GM21447 (cell line): ENCODE data around the gene RFNG.
A peak's percentile ranks its signal among the peaks of the same experiment; 100 is the strongest.

Experiments used
- ATAC-seq: cut with Tn5 transposase; IDR thresholded peaks from one replicate; pipeline ENCODE4 v1.9.1; 2021; ENCODE audit not compliant: unreplicated experiment

The RFNG gene

DNA sequence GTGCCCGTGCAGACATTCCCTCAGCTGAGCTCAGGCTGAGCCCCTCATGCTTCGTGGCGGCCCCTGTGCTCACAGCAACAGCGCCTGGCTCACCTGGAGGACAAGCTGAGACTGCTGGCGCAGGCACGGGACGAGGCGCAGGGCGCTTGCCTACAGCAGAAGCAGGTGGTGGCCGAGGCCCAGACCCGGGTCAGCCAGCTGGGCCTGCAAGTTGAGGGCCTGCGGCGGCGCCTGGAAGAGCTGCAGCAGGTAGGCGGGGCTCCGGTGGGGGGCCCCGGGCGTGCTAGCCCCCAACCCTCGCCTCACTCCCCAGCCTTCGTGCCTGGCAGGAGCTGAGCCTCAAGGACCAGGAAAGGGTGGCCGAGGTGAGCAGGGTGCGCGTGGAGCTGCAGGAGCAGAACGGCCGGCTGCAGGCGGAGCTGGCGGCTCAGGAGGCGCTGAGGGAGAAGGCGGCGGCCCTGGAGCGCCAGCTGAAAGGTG lies 21.6 kb downstream of the RFNG start:
- ATAC-seq = no peak

DNA sequence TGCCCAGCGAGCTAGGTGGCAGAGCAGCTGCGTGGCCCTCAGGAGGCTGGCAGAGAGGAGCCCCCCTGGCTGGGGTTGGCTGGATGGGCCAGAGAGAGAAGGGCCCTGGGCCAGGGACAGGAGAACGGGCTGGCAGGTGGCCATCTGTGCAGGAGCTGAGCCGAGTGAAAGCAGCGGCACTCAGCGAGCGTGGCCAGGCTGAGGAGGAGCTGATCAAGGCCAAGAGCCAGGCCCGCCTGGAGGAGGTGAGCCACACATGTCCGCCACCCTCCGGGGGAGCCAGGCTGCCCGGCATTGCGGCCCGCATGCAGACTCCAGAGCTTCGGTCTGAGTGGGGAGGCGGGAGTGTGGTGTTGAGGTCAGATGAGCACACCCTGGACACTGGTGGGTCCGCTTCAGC lies 22.2 kb downstream of the RFNG start:
- ATAC-seq = no peak

DNA sequence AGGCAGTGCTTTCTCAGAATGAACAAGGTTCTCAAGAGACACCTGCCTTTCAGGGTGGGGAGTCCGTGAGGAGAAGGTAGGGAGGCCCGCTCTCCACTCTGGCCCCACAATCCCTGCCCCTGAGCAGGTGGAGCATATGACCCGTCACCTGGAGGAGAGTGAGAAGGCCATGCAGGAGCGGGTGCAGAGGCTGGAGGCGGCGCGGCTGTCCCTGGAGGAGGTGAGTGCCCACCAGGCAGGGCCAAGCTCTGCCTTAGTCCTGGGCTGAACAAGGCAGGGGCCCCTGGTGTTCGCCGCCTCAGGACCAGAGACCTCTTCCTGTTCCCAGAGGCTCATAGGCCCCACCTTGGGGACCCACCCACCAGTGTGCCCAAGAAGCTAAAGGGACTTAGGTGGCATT lies 22.6 kb downstream of the RFNG start:
- no peak for ATAC-seq

DNA sequence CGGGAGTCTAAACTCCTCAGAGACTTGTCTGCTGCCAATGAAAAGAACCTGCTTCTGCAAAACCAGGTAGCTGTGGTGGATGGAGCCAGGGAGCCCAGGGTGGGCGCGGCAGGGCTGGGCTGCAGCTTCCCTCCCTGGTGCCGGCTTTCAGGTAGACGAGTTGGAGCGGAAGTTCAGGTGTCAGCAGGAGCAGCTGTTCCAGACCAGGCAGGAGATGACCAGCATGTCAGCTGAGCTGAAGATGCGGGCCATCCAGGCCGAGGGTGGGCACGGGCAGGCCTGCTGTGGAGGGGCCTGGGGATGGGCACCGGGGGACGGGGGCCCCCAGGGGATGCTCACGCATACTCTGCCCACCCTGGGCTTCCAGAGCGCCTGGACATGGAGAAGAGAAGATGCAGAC lies 23.4 kb downstream of the RFNG start:
- ATAC-seq = no peak

DNA sequence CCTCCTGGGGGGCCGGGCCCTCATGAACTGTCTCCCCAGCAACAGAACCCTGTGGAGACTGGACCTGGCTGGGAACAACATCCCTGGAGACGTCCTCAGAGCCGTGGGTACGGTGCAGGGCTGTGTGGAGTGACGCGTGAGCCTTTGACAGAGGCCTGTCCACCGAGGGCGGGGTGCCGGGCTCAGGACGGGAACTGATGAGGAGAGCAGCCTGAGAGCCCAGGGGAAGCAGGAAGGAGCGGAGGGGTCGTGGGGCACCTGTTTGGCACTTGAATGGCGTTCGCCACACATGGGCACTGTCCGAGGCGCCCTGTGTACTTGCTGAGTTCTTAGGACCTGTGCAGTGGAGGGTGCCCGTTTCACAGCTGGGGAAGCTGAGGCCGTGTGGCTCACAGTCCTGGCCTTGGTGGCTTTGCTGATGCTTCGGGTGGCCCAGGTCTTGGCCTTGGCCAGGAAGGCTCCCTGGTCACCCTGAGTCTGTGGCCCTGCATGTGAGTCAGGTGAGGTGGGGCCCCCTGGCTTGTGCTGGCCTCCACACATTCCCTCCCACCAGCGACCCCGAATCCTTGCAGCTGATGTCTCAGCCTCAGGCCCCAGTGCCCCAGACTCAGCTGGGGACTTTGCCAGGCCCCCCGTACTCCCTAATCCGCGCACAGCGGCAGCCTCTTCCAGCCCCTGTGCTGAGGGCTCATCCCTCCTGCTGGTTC lies 26.1 kb downstream of the RFNG start:
- no peak for ATAC-seq

DNA sequence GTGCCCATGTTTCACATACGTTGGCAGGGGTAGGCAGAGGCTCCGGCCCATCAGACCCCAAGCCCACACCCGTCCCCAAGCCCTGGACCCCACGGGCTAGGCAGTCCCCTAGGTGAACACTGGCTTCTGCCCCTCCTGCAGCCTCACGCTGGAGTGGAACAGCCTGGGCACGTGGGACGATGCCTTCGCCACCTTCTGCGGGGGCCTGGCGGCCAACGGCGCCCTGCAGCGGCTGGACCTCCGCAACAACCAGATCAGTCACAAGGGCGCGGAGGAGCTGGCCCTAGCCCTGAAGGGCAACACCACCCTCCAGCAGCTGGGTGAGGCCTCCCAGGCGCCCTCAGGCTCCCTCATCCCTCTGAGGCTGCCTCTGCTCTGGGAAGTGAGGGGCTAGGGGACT lies 26.8 kb downstream of the RFNG start:
- no peak for ATAC-seq

DNA sequence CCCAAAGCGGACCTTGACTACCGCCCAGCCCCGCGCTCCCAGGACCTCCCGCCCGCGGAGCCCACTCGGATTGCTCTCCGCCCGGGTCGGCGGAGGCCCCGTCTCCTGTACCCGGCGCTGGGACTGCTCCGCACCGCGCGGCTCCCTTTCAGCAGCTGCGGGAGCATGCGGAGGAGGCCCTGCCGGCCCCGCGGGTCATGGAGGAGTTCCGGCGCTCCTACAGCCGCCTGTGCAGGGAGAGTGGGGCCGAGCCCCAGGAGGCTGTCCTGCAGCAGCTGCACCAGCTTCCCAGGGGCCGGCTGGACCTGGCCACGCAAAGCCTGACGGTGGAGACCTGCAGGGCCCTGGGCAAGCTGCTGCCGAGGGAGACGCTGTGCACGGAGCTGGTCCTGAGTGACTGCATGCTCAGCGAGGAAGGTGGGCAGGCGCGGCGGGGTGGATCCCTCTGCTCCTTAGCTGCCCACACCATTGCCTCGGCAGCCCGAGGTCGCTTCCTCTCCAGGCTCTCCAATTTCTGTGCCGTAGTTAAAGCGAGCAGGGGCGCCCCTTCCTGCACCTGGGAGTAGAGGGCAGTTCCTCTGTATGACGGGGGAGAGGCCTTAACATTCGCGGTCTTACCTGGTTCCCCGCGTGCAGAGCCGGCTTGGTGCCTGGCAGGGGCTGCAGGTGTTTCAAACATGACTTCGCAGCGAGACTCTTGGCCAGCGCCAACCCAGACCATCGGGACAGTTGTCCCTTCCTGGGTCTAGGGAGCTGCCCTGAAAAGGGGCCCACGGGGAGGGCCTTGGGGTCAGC lies 28.0 kb downstream of the RFNG start:
- peak; percentile 6 for ATAC-seq

DNA sequence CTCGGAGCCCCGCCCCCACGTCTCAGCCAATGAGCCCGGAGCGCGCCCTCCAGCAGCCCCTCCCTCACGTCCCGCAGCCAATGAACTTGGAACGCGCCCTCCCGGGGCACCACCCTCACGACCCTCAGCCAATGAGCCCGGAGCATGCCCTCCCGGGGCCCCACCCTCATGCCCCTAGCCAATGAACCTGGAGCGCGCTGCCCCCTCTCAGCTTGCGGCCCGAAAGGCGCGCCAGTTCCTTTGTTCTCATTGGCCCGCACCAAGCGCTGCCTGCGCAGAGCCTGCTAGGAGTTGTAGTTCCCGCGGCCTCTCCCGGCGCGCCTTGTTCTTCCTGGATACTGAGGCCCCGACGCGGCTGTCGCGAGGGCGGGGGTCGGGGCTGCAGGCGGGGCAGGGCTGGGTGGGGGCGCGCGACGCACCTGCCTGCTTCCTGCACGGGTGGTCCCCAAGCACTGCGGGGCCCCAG lies 28.6 kb downstream of the RFNG start, which contains the start of gene LRRC45:
Gene LRRC45 (plus strand): TSS at position 325 of the 466 bp plus-strand sequence. CDS start 339 bp downstream, outside the sequence.
- ATAC-seq = peak; percentile 82

DNA sequence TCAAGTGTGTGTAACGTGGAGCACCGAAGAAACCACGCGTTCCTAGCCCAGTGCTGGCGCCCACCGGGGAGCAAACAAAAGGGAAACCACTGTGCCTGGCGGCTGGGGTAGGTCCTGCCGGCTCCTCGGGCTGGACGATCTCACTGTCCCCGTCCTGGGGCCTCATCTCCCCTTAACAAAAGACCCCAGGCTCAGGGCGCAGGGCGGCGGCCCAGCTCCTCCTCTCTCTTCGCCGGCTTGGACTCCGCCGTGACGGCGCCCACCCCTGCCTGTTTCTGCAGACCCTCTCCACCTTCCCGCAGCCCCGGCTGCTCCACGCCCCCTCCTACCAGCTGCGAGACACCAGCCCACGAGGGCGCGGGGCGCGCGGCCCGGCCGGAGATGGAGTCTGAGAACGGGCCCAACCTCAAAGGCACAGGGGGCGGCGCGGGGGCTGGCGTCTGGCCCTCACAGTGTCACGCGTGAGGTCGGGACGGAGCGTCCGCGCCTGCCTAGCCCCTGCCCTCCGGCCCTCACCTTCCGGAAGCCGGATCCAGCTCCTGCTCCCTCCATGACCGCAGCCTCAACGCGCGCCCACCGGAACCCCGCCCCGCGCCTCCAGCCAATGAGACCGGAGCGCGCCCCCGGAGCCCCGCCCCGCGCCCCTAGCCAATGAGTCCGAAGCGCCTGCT lies 29.2 kb downstream of the RFNG start, which contains the start of gene CENPX:
Gene CENPX (minus strand): TSS at position 569 of the 671 bp plus-strand sequence. CDS start 17 bp downstream, at position 552.
- no peak for ATAC-seq

DNA sequence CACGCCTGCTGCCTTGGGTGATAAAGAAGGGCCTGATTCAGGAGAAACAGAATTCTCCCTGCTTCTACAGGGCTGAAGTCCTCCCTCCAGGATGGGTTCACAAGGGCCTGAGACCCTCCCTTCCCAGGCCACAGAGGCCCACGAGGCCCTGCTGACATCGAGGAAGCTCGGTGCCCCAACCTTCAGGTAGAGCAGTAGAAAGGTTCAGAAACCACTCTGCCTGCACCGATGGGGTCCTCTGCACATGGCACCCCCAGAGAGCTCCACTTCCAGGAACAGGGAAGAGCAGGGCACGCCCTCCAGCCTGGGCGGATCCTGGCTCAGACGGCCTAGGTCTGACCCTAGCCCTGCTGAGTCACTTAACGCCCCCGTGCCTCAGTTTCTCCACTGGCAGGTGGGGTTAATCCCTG lies 29.7 kb downstream of the RFNG start:
- no peak for ATAC-seq

DNA sequence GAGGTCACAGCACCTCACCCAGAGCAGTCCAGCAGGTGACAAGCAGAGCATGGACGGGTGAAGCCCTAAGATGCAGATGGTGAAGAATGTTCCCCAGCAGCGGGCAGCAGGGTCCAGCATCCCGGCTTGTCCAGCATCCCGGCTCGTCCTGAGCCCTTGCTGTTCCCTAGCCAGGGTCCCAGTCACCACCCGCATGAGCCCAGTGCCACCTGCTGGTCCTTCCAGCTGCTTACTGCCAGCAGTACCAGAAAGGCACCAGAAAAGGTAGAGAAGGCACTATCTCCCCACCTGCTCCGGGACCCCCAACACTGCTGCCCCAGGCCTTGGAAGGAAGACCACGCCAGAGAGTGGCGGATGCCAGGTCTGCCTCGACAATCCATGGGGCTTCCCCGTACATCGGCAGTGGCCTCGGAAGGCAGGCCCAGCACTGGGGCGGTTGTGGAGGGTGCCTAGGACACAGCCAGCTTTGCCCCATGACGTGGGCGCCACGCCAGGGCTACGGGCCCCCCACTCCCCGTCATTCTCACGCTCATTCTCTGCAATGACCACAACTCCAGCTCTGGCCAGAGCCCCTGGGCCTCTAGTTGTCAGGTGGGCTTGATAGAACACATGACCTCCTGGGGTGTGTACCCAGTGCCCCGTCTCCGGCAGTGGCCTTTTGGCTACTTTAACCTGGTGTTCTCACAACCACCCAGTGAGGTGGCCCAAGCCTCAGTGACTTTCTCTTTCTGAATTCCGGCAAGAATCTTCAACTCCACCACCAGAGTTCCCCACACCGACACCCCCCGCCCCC lies 30.3 kb downstream of the RFNG start:
- no peak for ATAC-seq

DNA sequence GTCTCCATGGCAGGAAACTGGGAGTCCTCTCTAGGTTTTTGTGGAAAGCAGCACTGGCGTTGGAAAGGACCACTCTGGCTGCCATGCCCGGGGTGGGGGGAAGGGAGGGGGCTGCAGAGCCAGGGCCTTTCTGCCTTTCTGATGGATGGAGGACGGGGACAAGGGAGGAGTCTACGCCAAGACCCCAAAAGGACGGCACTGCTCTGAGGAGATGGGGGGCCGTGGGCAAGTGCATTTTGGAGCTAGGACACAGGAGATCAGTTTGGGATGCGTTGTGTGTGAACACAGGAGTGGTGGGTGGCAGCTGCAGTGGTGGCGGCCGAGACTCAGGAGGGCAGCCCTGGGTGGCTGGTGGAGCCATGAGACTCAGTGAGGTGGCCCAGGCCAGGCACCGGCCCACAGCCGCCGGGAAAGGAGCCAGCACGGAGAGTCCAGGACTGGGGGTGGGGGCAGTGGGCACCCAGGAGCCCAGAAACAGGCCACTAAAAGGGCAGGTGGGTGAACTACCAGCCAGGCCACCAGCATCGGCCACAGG lies 31.0 kb downstream of the RFNG start:
- no peak for ATAC-seq

DNA sequence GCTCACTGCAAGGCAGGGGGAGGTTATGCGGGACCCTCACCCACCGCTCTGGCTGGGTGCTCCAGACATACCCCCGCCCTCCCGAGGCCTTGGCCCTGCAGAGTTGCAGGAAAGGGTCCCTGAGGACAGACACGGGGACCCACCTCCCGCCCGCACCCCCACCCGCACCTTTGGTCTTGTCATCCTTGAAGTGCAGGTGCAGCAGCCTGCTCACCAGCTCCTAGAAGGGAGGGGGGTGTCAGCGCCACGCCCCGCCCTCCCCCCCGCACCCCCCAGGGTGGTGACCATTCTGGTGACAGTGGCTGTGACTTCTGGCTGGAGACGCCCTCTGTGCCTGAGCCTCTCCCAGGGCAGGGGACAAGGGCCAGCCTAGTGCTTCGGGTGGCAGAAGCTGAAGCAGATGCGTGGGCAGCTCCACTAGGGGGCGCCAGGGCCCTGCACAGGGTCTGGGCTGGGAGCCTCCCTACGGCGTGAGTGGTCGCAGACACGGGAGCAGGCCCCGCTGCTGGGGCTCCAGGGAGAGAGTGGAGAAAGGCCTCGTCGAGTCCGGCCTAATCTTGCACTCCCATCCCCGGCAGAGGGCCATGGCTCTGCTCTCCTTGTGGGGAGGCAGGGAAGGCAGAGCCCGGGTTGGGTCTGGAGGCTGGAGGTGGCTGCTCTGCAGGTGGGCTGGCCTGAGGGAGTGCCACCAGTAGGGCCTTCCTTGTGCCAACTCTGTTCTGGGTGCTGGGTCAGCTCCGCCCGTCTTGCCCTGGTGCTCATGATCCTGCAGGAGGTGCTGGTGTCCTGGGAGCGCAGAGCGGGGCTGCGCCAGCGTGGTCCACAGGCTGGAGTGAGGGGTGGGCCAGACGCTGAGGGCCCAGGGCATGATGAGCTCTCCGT lies 31.7 kb downstream of the RFNG start:
- ATAC-seq = no peak

DNA sequence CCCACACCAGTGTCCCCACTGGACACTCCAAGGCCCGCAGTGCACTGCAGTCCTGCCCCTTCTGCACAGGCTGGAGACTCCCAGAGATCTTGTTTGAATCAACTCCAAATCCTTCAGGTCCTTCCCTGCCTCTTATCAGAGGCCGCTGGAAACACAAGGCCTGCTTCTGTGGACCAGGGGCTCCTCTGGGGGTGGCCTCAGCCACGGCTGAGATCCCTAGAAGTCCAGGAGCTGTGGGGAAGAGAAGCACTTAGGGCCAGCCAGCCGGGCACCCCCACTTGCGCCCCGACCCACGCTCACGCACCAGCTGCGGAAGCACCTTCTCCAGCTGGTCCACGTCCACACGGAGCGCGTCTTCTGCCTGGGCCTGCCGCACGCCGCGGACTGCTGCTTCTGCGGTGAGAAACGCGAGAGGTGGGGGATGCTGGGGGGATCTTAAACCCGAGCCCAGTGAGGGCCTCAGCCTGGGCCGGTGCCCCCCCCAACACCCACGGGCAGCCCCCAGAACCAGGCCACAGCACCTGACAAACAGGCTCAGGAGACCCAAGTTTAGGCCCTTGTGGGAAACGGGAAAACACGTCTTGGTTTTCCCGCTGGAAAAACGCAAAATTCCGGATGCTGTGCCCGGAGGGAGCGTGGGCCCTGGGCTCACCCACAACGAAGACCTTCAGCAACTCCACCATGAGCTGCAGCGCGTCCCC lies 32.5 kb downstream of the RFNG start:
- no peak for ATAC-seq

DNA sequence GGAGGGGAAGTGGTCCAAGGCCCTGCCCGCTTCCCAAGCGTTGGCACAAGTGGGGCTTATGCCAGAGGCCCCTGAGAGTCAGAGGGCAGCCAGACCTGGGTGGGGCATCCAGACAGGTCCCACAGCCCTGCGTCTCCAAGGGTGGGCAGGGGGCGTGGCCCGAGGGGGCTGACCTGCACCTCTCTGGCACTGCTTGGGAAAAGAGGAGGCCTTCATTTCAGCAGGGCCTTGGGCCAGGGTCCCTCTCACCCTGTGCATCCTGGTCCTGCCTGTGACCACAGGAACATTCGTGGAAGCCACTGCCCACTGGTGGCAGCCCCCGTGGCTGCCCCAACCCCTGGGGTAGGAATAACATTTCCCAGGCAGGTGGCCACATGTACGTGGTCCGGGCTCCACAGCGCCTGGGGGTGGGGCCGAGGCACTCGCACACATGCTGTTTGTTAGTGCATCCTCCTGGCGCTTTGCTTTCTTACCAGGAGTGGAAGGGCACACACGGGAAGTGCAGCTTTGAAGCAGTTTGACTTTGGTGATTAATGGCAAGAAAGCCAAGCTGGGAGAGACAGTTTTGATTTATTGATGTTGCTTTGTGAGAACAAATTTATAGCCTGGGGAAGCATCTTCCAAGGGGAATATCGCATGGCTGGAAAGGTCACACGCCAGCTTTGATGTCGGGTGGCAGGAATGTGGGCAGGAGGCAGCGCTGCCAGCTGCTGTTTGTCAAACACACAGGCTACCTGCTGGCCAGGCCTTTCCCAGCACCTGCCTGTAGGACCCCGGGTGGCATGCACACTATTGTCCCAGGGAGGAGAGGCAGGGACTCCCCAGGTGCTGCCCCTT lies 33.2 kb downstream of the RFNG start:
- no peak for ATAC-seq

DNA sequence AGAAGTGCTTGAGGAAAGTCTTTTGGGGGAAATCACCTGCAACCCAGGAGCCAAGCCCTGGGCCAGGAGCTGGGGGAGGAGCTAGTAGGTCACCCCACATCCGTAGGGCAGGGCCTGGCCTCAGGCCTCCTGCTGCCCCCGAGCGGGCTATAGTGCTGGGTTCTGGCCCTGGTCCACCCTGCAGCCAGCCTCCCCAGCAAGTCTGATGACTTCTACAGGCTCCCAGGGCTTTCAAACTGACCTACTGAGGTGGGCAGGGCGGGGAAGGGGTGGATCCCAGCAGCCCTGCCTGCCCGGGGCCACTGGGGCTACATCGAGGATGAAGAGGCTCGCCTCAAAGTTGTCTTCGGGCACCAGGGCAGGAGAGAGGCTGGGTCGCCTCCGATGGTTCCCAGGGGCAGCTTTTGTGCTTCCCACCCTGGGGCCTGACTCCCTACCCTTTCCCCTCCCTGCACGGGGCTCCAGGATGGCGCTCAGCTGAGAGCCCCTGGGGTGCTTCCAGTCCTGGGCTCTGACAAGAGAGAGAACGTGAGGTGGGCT lies 33.9 kb downstream of the RFNG start:
- no peak for ATAC-seq

DNA sequence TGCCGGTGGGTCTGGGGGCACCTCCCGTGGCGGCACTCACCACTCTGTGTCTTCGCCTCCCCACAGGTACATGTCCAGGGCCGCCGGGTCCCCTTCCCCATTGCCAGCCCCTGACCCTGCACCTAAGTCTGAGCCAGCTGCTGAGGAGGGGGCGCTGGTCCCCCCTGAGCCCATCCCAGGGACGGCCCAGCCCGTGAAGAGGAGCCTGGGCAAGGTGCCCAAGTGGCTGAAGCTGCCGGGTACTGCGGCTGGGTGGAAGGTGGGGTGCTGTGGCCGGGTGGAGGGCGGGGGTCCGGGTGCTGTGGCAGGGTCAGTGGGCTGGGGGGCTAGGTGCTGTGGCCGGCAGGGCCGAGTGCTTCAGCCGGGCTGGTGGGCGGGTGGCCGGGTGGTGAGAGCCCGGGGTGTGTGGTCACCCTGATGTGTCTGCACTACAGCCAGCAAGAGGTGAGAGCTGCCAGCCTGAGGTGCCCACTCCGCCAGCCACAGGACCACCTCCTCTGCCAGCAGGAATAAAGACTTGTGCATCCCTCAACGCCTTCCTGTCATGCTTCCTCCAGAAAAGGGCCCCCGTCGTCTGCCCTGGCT lies 34.6 kb downstream of the RFNG start:
- no peak for ATAC-seq
